NCI-H2081 treated with DMSO at 0.1 percent for 48 hours (cell line): ENCODE measurements around the gene PCNX2.

Experiments used
- DNase-seq: peaks from one replicate; lab custom pipeline; 2025; lab: John Stamatoyannopoulos, UW

Gene PCNX2

GRCh38 chr1:233315718-233316301, 20.3 kb upstream of the PCNX2 start:
- DNase-seq: no peak

GRCh38 chr1:233313434-233314155, 18.1 kb upstream of the PCNX2 start:
- no peak for DNase-seq

GRCh38 chr1:233304489-233305102, 9.1 kb upstream of the PCNX2 start:
- peak; percentile 15 for DNase-seq

- DNase-seq: no peak
These were observed 4.8 kb upstream of the PCNX2 start for GRCh38 chr1:233300326-233300725.

- no peak for DNase-seq
These were observed 3.9 kb upstream of the PCNX2 start for GRCh38 chr1:233299450-233299849.

GRCh38 chr1:233295975-233296322, 424 bp upstream of the PCNX2 start:
- no peak for DNase-seq

- peak; percentile 30 for DNase-seq
These were observed 650 bp downstream of the PCNX2 start for GRCh38 chr1:233294913-233295236.

GRCh38 chr1:233293556-233294446, 1.7 kb downstream of the PCNX2 start:
- no peak for DNase-seq

GRCh38 chr1:233290396-233291034, 5.0 kb downstream of the PCNX2 start:
- DNase-seq: no peak

- no peak for DNase-seq
These were observed 5.8 kb downstream of the PCNX2 start for GRCh38 chr1:233289676-233290075.

GRCh38 chr1:233282582-233282886, 13.0 kb downstream of the PCNX2 start:
- DNase-seq: no peak

- no peak for DNase-seq
These were observed 13.6 kb downstream of the PCNX2 start for GRCh38 chr1:233281711-233282581.

- no peak for DNase-seq
These were observed 15.6 kb downstream of the PCNX2 start for GRCh38 chr1:233279971-233280370.

GRCh38 chr1:233278631-233279030, 16.9 kb downstream of the PCNX2 start:
- no peak for DNase-seq

- DNase-seq: no peak
These were observed 17.6 kb downstream of the PCNX2 start for GRCh38 chr1:233277637-233278606.

GRCh38 chr1:233269656-233270055, 25.9 kb downstream of the PCNX2 start:
- no peak for DNase-seq

GRCh38 chr1:233268389-233269022, 27.0 kb downstream of the PCNX2 start:
- DNase-seq: no peak

GRCh38 chr1:233261695-233262094, 33.8 kb downstream of the PCNX2 start:
- DNase-seq: no peak

- DNase-seq: no peak
These were observed 34.3 kb downstream of the PCNX2 start for GRCh38 chr1:233261206-233261605.

- no peak for DNase-seq
These were observed 37.7 kb downstream of the PCNX2 start for GRCh38 chr1:233257786-233258185.
